Activated naive CD4-positive, alpha-beta T cell treated with anti-CD3 and anti-CD28 coated beads for 36 hours (primary cell): ENCODE data around the gene ATP5MK. TPM values are rescaled to one million over a fixed set of nuclear protein-coding genes. Genes with fewer than 3 reads are reported as not detected.

Source experiments
- CTCF ChIA-PET: fragments of 350-600 bp; sonication (Branson Sonifier 250); formaldehyde crosslinking; loops from one replicate; lab custom pipeline; 2021; ENCODE audit warnings: antibody characterized with exemption; lab: Charles Lee
- DNase-seq: peaks from one replicate; pipeline ENCODE4 v3.0.0-alpha.2; 2020
- H3K27ac Mint-ChIP-seq: one replicate; pipeline ENCODE4 v1.8.0; 2021; ENCODE audit warnings: mild to moderate bottlenecking, mixed read lengths
- H3K27me3 Mint-ChIP-seq: one replicate; pipeline ENCODE4 v1.8.0; 2021; ENCODE audit warnings: low read depth, mixed read lengths
- H3K36me3 Mint-ChIP-seq: one replicate; pipeline ENCODE4 v1.8.0; 2021; ENCODE audit warnings: low read depth, mixed read lengths
- H3K4me1 Mint-ChIP-seq: one replicate; pipeline ENCODE4 v1.8.0; 2021; ENCODE audit warnings: low read depth, mixed read lengths
- H3K4me3 Mint-ChIP-seq: one replicate; pipeline ENCODE4 v1.8.0; 2021; ENCODE audit warnings: mild to moderate bottlenecking, moderate library complexity, mixed read lengths
- H3K9me3 Mint-ChIP-seq: one replicate; pipeline ENCODE4 v1.8.0; 2021; ENCODE audit warnings: mixed read lengths
- intact Hi-C: fragments of 100-400 bp; cut with micrococcal nuclease; formaldehyde crosslinking; loops from one replicate; pipeline ENCODE4 v1.15.1; 2023
- total RNA-seq, 2 experiments: library from RNA; stranded (reverse); gene quantifications; one replicate each; pipeline ENCODE4 v1.2.3, GENCODE V29; 2021

ATP5MK gene, protein sequence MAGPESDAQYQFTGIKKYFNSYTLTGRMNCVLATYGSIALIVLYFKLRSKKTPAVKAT
- total RNA-seq = 100 to 1,000 TPM; 422 to 423 TPM

DNA sequence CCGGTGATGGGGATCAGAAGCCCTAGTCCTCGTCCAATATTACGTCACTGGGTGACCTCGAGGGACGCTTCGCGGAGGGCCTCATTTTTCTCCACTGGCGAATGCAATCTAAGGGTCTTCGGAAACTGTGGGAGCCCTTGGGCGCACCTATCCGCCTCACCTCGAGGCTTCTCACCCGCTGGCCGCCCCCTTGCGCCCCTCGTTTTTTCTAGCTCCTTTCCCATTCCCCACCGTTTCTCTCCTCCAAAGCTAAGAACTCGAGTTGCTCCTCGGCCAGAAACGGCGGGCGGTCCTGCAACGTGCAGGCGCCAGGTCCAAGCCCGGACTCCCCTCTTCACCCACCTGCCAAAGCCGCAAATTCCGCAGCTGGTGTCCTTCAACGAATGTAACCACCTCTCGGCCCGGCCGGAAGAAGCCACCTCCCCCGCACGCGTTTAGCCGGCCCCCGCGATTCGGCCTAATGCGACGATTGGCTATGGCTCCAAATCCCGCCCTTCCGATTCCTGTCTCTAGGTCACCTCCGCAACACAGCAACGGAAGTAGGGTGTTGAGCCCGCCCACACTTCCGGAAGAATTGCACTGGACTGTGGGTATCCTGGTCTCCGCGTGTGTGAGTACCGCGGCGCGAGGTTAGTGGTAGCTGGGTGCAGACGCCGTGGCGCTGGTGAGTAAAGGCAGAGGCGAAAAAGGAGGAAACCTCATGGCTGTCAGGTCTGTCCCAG, at the start of gene ATP5MK, which contains the start of gene PDCD11:
Gene ATP5MK, minus strand, starts transcription at position 409 of the 722 bp plus-strand sequence. CDS start 4,018 bp downstream, outside the sequence.
Gene PDCD11, plus strand, starts transcription at position 560 of the 722 bp plus-strand sequence. CDS start 1,801 bp downstream, outside the sequence.
- Mint-ChIP-seq H3K4me3 (peak within 1 kb of the TSS; percentile 97), H3K9me3 (no peaks in the 10 kb centered on the region), H3K27me3 (no peaks in the 10 kb centered on the region), H3K36me3 (peaks cover 32% of the 10 kb centered on the region), H3K4me1 (peaks cover 69% of the 10 kb centered on the region), H3K27ac (peak within 1 kb of the TSS; percentile 85)
- intact Hi-C loops = loop anchor here (1.0 to 2.0 kb wide), 7 partner anchors 23 to 542 kb away; partner anchors contain the start of genes BORCS7, CNNM2 and PCGF6
- DNase-seq = peak; percentile 99
- CTCF ChIA-PET = interaction anchor here (0.7 to 1.5 kb wide), 3 partner anchors 9 to 479 kb away, joined by 3 read pairs; partner anchors contain the start of gene NEURL1

DNA sequence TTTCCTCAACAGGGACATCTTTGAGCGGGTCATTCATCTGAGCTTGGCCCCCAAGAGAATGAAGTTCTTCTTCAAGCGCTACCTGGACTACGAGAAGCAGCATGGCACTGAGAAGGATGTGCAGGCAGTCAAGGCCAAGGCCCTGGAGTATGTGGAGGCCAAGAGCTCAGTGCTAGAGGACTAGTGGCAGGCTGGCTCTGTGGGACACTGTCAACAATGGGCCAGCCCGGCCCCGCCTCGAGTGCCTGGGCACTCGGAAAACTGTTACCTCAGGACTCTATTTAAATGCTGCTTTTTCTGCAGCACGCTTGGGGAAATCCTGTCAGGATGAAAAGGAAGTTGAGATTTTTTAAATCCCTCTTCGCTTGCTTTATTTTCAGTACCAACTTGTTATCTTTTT, 49.1 kb upstream of the ATP5MK start:
- Mint-ChIP-seq H3K4me1 (peaks cover 17% of the 10 kb centered on the region), H3K4me3 (no peak overlapping the region), H3K36me3 (peaks cover 38% of the 10 kb centered on the region), H3K27me3 (no peaks in the 10 kb centered on the region), H3K9me3 (no peaks in the 10 kb centered on the region), H3K27ac (no peak overlapping the region)
- CTCF ChIA-PET = no interaction called here
- intact Hi-C loops = no loop called here
- DNase-seq = no peak

DNA sequence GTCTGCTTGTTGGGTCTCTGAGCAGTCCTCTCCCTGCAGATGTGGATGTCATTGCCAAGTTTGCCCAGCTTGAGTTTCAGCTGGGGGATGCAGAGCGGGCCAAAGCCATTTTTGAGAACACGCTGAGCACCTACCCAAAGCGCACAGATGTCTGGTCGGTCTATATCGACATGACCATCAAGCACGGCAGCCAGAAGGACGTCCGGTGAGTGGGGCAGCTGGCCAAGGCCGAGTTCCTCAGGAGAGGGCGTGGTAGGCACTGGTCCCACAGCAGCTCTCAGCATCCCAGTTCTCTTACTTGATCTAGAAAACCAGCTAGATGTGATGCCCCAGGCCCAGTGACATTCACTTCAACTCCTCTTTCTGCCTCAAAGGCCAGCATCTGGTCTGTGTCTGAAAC, 48.2 kb upstream of the ATP5MK start:
- no peaks in the 10 kb centered on the region for H3K9me3 Mint-ChIP-seq
- no peak overlapping the region for H3K27ac Mint-ChIP-seq
- CTCF ChIA-PET = no interaction called here
- peaks cover 12% of the 10 kb centered on the region for H3K4me1 Mint-ChIP-seq
- intact Hi-C loops = no loop called here
- DNase-seq = no peak
- no peak overlapping the region for H3K4me3 Mint-ChIP-seq
- H3K27me3 Mint-ChIP-seq = no peaks in the 10 kb centered on the region
- H3K36me3 Mint-ChIP-seq = peaks cover 46% of the 10 kb centered on the region

DNA sequence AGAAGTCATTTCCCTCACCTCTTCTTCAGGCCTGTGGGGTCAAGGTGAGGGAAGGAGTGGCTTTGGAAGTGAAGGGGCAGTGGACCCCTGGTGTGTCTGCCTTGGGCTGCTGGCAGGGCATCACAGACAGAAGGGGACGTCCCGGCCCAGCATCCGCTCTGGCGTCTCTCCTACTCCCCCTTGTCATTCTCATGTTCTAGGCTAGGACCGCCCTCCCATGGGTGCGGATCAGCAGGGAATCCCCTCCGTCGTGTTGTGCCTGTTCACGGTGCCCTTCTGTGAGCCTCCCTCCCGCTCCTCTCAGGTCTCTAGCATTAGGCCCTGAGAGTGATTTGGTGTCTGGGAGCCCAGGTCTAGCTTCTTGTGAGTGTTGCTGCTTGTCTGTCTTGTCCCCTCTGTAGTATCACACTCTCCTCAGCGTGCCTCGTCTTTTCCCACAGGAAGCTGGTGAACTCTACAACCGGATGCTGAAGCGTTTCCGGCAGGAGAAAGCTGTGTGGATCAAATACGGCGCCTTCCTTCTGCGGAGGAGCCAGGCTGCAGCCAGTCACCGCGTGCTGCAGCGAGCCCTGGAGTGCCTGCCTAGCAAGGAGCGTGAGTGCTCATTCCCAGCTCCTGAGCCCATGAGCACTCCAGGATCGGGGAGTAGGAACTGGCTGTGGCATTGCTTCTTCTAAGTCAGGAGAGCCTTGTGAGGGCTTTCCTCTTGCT, 47.4 kb upstream of the ATP5MK start:
- no peak for DNase-seq
- CTCF ChIA-PET = interaction anchor here (0.6 to 1.2 kb wide), 2 partner anchors 42 to 589 kb away, joined by 3 read pairs; partner anchors contain the start of gene BORCS7
- H3K36me3 Mint-ChIP-seq = peaks cover 45% of the 10 kb centered on the region
- H3K27me3 Mint-ChIP-seq = no peaks in the 10 kb centered on the region
- no peak overlapping the region for H3K27ac Mint-ChIP-seq
- H3K9me3 Mint-ChIP-seq = no peaks in the 10 kb centered on the region
- intact Hi-C loops = no loop called here
- no peak overlapping the region for H3K4me3 Mint-ChIP-seq
- H3K4me1 Mint-ChIP-seq = peaks cover 7% of the 10 kb centered on the region

DNA sequence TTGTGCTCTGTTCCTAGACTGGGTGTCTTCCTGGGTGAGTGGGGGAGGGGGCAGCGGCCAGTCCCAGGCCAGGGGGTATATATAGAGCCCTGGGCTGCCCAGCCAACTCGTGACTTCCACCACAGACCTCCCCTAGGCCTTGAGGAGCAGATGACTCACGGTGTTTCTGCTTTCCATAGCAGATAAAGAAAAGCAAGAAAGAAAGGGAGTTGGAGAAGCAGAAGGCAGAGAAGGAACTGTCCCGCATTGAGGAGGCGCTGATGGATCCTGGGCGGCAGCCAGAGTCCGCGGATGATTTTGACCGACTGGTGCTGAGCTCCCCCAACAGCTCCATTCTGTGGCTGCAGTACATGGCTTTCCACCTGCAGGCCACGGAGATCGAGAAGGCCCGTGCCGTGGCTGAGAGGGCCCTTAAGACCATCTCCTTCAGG, 45.8 kb upstream of the ATP5MK start:
- H3K27ac Mint-ChIP-seq = no peak overlapping the region
- no peaks in the 10 kb centered on the region for H3K4me1 Mint-ChIP-seq
- CTCF ChIA-PET = interaction anchor here (1.2 kb wide), 1 partner anchor 43 kb away, joined by 3 read pairs; no protein-coding TSS in a partner anchor
- no peak overlapping the region for H3K4me3 Mint-ChIP-seq
- H3K36me3 Mint-ChIP-seq = peaks cover 45% of the 10 kb centered on the region
- no peaks in the 10 kb centered on the region for H3K27me3 Mint-ChIP-seq
- intact Hi-C loops = no loop called here
- H3K9me3 Mint-ChIP-seq = no peaks in the 10 kb centered on the region
- no peak for DNase-seq

DNA sequence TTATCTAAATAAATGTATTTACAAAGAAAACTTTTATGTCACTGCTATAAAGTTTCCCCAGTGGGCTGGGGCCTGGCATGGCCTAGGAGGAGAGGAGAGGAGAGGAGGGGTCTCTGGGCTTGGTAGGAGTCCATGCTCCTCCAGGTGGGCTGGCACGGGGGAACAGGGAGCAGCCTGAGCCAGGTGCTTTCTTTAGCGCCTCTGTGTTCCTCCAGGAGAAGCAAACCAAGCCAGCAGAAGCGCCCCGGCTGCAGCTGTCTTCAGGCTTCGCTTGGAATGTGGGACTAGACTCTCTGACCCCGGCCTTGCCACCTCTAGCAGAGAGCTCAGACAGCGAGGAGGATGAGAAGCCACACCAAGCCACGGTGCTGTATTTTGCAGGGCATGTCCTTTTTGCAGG, 45.3 kb upstream of the ATP5MK start:
- Mint-ChIP-seq H3K27me3 (no peaks in the 10 kb centered on the region), H3K36me3 (peaks cover 46% of the 10 kb centered on the region), H3K27ac (no peak overlapping the region), H3K4me3 (no peak overlapping the region), H3K9me3 (no peaks in the 10 kb centered on the region), H3K4me1 (no peaks in the 10 kb centered on the region)
- DNase-seq = no peak
- intact Hi-C loops = no loop called here
- CTCF ChIA-PET = no interaction called here

DNA sequence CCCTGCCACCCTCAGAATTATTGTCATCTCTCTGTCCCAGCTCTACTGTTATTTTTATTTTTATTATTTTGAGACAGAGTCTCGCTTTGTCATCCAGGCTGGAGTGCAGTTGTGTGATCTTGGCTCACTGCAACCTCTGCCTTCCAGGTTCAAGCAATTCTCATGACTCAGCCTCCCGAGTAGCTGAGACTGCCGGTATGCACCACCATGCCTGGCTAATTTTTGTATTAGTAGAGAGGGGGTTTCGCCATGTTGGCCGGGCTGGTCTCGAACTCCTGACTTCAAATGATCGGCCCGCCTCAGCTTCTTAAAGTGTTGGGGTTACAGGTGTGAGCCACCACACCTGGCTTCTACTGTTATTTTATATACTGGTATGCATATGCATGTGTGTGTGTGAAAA, 44.9 kb upstream of the ATP5MK start:
- Mint-ChIP-seq H3K36me3 (peaks cover 47% of the 10 kb centered on the region), H3K4me3 (no peak overlapping the region)
- CTCF ChIA-PET = interaction anchor here (0.6 kb wide), 1 partner anchor 64 kb away, joined by 8 read pairs; no protein-coding TSS in a partner anchor

DNA sequence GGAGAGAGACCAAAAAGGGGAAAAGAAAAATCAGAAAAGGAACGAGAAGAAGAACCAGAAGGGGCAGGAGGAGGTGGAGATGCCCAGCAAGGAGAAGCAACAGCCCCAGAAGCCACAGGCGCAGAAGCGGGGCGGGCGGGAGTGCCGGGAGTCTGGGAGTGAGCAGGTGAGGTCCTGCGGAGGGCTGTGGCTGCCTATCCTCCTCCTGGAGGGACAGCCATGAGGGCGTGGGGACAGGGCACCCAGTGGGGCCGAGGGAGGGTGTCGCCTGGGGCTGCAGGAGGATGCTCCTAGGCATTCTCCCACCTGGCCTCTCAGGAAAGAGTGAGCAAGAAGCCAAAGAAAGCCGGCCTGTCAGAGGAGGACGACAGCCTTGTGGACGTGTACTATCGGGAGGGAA, 44.1 kb upstream of the ATP5MK start:
- intact Hi-C loops = no loop called here
- Mint-ChIP-seq H3K27ac (no peak overlapping the region), H3K36me3 (peaks cover 48% of the 10 kb centered on the region), H3K4me1 (no peaks in the 10 kb centered on the region), H3K9me3 (no peaks in the 10 kb centered on the region), H3K4me3 (no peak overlapping the region), H3K27me3 (no peaks in the 10 kb centered on the region)
- DNase-seq = no peak
- CTCF ChIA-PET = interaction anchor here (0.6 kb wide), 2 partner anchors 64 to 141 kb away, joined by 3 to 8 read pairs; no protein-coding TSS in a partner anchor

More for the DNA sequence above, 44.9 kb upstream of the ATP5MK start:
- Mint-ChIP-seq H3K9me3 (no peaks in the 10 kb centered on the region), H3K27ac (no peak overlapping the region), H3K27me3 (no peaks in the 10 kb centered on the region), H3K4me1 (no peaks in the 10 kb centered on the region)
- intact Hi-C loops = no loop called here
- no peak for DNase-seq

DNA sequence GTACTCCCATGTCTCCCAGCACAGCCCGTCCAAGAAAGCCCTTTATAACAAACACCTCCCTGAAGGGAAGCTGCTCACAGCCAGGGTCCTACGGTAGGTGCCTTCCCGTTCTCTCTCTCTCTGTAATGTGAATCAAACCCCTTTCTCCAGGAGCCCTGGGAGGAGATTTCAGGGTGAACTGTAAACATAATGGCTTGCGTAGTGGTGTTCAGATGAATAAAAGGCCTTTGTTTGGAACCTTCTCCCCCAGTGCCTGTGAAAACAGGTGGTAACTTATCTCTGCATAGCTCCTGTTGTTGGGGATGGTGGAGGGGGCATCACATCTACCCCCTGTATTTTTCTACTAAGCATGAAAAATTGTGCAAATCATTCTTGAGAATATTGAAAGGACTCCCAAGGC, 43.5 kb upstream of the ATP5MK start:
- Mint-ChIP-seq H3K4me1 (no peaks in the 10 kb centered on the region), H3K4me3 (no peak overlapping the region), H3K27me3 (no peaks in the 10 kb centered on the region), H3K36me3 (peaks cover 48% of the 10 kb centered on the region), H3K9me3 (no peaks in the 10 kb centered on the region), H3K27ac (no peak overlapping the region)
- DNase-seq = no peak
- intact Hi-C loops = no loop called here
- CTCF ChIA-PET = no interaction called here

DNA sequence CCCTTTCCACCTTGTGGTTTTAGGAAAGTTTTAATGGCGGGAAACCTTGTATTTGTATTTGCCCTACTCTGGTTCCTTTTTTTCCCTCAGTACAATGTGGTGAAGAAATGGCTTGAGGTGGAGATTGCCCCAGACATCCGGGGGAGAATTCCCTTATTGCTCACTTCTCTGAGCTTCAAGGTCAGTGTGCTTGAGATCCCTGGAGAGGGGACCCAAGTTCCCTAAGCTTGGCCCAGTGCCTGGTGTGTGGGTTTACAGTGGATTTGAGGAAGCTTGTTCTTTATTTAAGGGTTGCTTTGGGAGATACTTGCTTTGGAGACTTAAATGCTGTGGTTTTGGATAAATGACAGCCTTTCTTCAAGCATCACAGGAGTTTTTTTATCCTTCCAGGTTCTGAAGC, 37.6 kb upstream of the ATP5MK start:
- no peaks in the 10 kb centered on the region for H3K9me3 Mint-ChIP-seq
- peaks cover 13% of the 10 kb centered on the region for H3K4me1 Mint-ChIP-seq
- H3K27ac Mint-ChIP-seq = no peak overlapping the region
- DNase-seq = no peak
- H3K27me3 Mint-ChIP-seq = no peaks in the 10 kb centered on the region
- peaks cover 50% of the 10 kb centered on the region for H3K36me3 Mint-ChIP-seq
- H3K4me3 Mint-ChIP-seq = no peak overlapping the region
- intact Hi-C loops = no loop called here
- CTCF ChIA-PET = no interaction called here

DNA sequence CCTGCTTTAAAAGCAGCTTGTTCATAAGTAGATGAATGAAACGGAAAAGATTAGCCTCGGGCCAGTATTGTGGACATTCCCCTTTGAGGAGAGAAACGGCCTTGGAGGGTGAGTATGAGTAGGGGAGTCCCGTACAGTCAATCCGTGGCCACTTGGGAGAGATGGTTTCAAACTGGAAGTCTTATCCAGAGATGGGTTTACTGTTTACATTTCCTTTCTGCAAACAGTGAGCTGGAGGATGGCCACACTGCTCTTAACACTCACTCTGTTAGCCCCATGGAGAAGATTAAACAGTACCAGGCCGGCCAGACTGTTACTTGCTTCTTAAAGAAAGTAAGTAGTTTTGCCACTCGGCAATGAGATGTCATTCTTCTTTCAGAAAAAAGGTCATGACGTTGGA, 35.6 kb upstream of the ATP5MK start:
- intact Hi-C loops = no loop called here
- Mint-ChIP-seq H3K9me3 (no peaks in the 10 kb centered on the region), H3K4me1 (peaks cover 32% of the 10 kb centered on the region), H3K36me3 (peaks cover 61% of the 10 kb centered on the region), H3K27me3 (no peaks in the 10 kb centered on the region), H3K4me3 (no peak overlapping the region), H3K27ac (no peak overlapping the region)
- CTCF ChIA-PET = no interaction called here
- DNase-seq = no peak

DNA sequence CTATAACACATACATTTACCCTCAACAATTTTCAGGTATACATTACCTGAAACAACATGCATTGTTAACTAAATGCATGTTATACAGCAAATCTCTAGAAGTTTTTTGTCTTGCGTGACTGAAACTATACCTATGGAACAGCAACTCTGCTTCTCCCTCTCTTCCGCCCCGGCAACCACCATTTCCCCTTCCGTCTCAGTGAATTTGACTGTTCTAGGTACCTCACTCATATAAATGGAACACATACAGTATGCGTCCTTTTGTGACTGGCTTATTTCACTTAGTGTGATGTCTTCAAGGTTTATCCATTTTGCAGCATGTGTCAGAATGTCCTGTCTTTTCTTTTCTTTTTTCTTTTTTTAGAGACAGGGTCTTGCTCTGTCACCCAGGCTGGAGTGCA, 33.4 kb upstream of the ATP5MK start:
- H3K27ac Mint-ChIP-seq = peak overlapping the region; percentile 71
- no peak overlapping the region for H3K4me3 Mint-ChIP-seq
- no peaks in the 10 kb centered on the region for H3K9me3 Mint-ChIP-seq
- CTCF ChIA-PET = no interaction called here
- H3K4me1 Mint-ChIP-seq = peaks cover 36% of the 10 kb centered on the region
- intact Hi-C loops = no loop called here
- DNase-seq = peak; percentile 42
- no peaks in the 10 kb centered on the region for H3K27me3 Mint-ChIP-seq
- H3K36me3 Mint-ChIP-seq = peaks cover 57% of the 10 kb centered on the region
